Suprapubic skin (tissue), 4 donors: Measurements from ENCODE around the gene HIVEP2. TPM values are rescaled to one million over a fixed set of nuclear protein-coding genes. Genes with fewer than 3 reads are reported as not detected.

Experiments
- DNase-seq, 2 donors: peaks; one replicate each; pipeline ENCODE4 v3.0.0-alpha.2; 2019; ENCODE audit warnings: low spot score in 2 of 2
- H3K27ac ChIP-seq: fragments of 200-600 bp; sonication (generic); one replicate; pipeline ENCODE4 v1.5.1; 2019
- H3K27me3 ChIP-seq: fragments of 200-600 bp; sonication (generic); one replicate; pipeline ENCODE4 v1.5.1; 2019
- H3K36me3 ChIP-seq: fragments of 200-600 bp; sonication (generic); one replicate; pipeline ENCODE4 v1.5.1; 2019
- H3K4me1 ChIP-seq: fragments of 200-600 bp; sonication (generic); one replicate; pipeline ENCODE4 v1.5.1; 2019
- H3K4me3 ChIP-seq: fragments of 200-600 bp; sonication (generic); one replicate; pipeline ENCODE4 v1.5.1; 2019; ENCODE audit warnings: mild to moderate bottlenecking
- H3K9me3 ChIP-seq: fragments of 200-600 bp; sonication (generic); one replicate; pipeline ENCODE4 v1.5.1; 2019
- EP300 ChIP-seq: sonication (generic); formaldehyde crosslinking; IDR thresholded peaks from one replicate; pipeline ENCODE4 v1.6.1; 2017; ENCODE audit warnings: antibody characterized with exemption
- POLR2A ChIP-seq, 2 donors: fragments of 450-650 bp; IDR thresholded peaks; one replicate each; pipeline ENCODE4 v1.6.1; 2017; ENCODE audit warnings: antibody characterized with exemption in 2 of 2, mild to moderate bottlenecking in 2 of 2, moderate library complexity in 2 of 2
- POLR2AphosphoS5 ChIP-seq, 3 donors: sonication (generic); formaldehyde crosslinking; IDR thresholded peaks; one replicate each; pipeline ENCODE4 v1.6.1; 2017; ENCODE audit warnings: antibody characterized with exemption in 3 of 3
- WGBS: methylation state at CpG from one replicate; pipeline ENCODE4 v1.1.5; 2018; 5-methylcytosine and 5-hydroxymethylcytosine counted together
- total RNA-seq, 4 donors: library from RNA; depleted of rRNA; stranded (reverse); fragments of >200 nt; gene quantifications; one replicate each; pipeline ENCODE4 v1.1.0, GENCODE V29; 2016
- TF ChIP-seq, protein P1 (sequence below), 2 donors: fragments of 200-600 bp in 1 of 2; fragments of 450-650 bp in 1 of 2; sonication (generic) in 1 of 2; IDR thresholded peaks; one replicate each; pipeline ENCODE4 v1.5.1; 2016 to 2019; ENCODE audit warnings: antibody characterized with exemption in 2 of 2, mild to moderate bottlenecking in 1 of 2, moderate library complexity in 1 of 2

The HIVEP2 gene
- total RNA-seq, 4 donors from 2014 or later = 23.6 to 31.3 (median 25.6) TPM

DNA sequence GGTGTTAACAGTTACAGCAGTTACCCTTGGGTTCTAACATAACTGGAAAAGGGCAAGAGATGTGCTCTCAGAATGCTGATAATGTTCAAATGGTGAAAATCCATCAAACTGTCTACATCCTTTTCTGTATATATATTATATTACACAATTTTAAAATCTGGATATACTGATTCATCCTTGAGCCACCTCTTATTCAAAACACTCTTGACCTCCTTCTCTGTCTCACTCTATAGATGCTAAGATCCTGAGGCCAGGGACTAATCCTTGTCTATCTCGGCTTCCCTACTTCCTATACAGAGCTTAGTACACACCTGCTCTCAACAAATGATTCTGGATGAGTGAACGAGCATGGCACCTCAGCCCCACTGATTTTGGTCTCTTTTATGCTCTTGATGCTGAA lies 47.3 kb downstream of the HIVEP2 start:
- 61% methylated on average over 2 of the region's 2 CpGs for WGBS
- peaks cover 2% of the 10 kb centered on the region for H3K4me1 ChIP-seq
- no peak for DNase-seq
- no peak overlapping the region for H3K4me3 ChIP-seq
- H3K27me3 ChIP-seq = no peaks in the 10 kb centered on the region
- TF ChIP-seq POLR2A (IDR thresholded peaks at IDR 0.05) (no peak), POLR2AphosphoS5 (IDR thresholded peaks at IDR 0.05) (no peak), EP300 (no peak)
- TF ChIP-seq, protein P1, sequence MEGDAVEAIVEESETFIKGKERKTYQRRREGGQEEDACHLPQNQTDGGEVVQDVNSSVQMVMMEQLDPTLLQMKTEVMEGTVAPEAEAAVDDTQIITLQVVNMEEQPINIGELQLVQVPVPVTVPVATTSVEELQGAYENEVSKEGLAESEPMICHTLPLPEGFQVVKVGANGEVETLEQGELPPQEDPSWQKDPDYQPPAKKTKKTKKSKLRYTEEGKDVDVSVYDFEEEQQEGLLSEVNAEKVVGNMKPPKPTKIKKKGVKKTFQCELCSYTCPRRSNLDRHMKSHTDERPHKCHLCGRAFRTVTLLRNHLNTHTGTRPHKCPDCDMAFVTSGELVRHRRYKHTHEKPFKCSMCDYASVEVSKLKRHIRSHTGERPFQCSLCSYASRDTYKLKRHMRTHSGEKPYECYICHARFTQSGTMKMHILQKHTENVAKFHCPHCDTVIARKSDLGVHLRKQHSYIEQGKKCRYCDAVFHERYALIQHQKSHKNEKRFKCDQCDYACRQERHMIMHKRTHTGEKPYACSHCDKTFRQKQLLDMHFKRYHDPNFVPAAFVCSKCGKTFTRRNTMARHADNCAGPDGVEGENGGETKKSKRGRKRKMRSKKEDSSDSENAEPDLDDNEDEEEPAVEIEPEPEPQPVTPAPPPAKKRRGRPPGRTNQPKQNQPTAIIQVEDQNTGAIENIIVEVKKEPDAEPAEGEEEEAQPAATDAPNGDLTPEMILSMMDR (IDR thresholded peaks at IDR 0.05) = no peak
- H3K36me3 ChIP-seq = no peaks in the 10 kb centered on the region
- H3K27ac ChIP-seq = no peak overlapping the region
- no peaks in the 10 kb centered on the region for H3K9me3 ChIP-seq

DNA sequence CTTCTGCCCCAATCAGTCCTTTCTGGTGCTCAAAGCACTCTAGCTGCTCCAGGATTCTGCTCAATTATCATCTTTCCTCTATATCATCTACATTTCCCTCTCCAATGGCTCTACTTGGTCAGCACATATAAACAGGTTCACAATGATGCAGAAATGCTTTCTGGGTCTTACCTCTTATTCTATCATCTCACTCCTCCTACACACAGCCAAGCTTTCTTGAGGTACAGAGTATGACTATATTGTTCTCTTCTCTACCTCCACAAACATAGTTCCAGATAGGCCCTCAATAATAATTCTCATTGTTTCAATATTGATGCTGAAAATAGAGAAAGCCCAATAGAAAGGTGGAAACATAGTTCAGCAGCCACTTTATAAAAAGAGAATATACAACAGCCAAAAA lies 48.2 kb downstream of the HIVEP2 start:
- no peaks in the 10 kb centered on the region for H3K27me3 ChIP-seq
- H3K36me3 ChIP-seq = no peaks in the 10 kb centered on the region
- H3K27ac ChIP-seq = no peak overlapping the region
- DNase-seq = no peak
- H3K4me3 ChIP-seq = no peak overlapping the region
- H3K4me1 ChIP-seq = no peaks in the 10 kb centered on the region
- TF ChIP-seq, protein P1 (IDR thresholded peaks at IDR 0.05) = no peak
- no peak for TF ChIP-seq POLR2A (IDR thresholded peaks at IDR 0.05)
- no peak for TF ChIP-seq POLR2AphosphoS5 (IDR thresholded peaks at IDR 0.05)
- no peak for TF ChIP-seq EP300
- no peaks in the 10 kb centered on the region for H3K9me3 ChIP-seq

DNA sequence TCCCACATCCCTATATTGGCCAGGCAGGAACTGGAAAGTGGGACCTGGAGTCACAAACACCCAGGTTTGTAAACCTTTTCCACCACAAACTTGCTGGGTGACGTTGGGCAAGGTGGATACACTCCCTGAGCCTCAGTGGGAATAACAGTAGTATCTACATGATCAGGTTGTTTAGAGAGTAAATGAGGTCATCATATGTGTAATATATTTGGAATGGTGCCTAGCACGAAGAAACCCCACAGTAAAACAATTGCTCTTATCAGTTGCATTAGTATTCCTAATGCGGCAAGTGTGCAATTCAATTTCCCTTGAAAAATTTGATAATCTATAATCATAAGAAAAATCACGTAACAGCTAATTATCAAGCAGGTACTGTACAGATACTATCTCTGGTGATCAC lies 51.9 kb downstream of the HIVEP2 start:
- no peaks in the 10 kb centered on the region for H3K27me3 ChIP-seq
- H3K4me1 ChIP-seq = no peaks in the 10 kb centered on the region
- no peak for DNase-seq
- no peaks in the 10 kb centered on the region for H3K9me3 ChIP-seq
- TF ChIP-seq, protein P1 (IDR thresholded peaks at IDR 0.05) = no peak
- TF ChIP-seq POLR2AphosphoS5 (IDR thresholded peaks at IDR 0.05) (no peak), EP300 (no peak), POLR2A (IDR thresholded peaks at IDR 0.05) (no peak)
- no peak overlapping the region for H3K27ac ChIP-seq
- WGBS = 71% methylated on average over 4 of the region's 4 CpGs
- H3K4me3 ChIP-seq = no peak overlapping the region
- H3K36me3 ChIP-seq = no peaks in the 10 kb centered on the region

DNA sequence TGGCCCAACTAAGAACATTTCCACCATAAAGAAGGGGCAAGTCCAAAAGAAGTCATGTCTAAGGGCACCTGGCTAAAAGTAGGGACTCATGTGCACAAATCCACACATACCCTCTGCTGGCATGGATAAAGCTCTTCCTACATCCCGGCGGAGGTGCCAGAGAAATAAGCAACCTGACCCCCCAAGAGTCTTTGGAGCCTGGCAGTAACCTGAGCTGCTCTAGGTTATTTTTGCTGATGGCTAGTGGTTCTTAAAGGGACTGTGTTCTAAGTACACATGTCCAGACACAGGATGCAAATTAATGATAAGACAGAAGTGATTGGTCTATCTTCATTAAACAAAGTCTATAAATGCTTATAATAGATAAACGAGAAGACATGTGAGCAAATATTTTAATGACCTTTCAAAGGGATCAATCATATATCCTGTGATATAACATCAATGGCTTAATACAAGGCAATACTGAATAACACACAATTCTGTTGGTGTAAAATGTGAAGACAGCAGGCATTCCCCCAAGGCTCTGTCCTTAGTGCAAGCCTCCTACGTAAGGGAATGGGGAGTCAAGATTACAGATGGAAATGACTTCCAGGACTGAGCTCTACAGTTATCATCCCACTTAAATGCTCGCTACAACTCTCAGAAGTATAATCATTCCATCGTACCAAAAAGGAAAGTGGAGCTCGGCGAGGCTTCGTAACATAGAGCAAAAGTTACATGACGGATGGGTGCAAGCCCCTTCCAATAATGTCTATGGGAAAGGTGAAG lies 52.5 kb downstream of the HIVEP2 start:
- DNase-seq = no peak
- TF ChIP-seq POLR2A (IDR thresholded peaks at IDR 0.05) (no peak), POLR2AphosphoS5 (IDR thresholded peaks at IDR 0.05) (no peak), EP300 (no peak)
- TF ChIP-seq, protein P1 (IDR thresholded peaks at IDR 0.05) = no peak
- Histone ChIP-seq H3K4me1 (no peaks in the 10 kb centered on the region), H3K4me3 (no peak overlapping the region), H3K27ac (no peak overlapping the region), H3K27me3 (no peaks in the 10 kb centered on the region), H3K9me3 (no peaks in the 10 kb centered on the region), H3K36me3 (no peaks in the 10 kb centered on the region)
- 90% methylated on average over 10 of the region's 10 CpGs for WGBS

DNA sequence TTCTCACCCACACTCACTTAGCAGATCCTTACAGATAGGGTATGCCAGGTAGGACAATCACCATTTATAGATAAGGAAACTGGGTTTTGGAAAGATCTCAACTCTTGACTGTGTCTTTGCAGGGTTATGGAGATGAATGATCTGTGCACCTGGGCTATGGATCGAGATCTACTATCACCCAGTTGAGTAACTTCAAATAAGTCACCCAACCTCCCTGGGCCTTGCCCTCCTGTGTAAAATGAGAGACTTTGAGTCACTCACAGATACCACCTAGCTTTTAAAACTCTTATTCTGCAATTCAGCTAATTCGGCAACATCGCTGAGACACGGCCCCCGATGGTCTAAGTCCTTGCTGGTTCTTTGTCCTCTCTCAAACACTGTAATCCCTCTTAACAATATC lies 53.5 kb downstream of the HIVEP2 start:
- DNase-seq = no peak
- Histone ChIP-seq H3K9me3 (no peaks in the 10 kb centered on the region), H3K4me3 (no peak overlapping the region), H3K4me1 (peaks cover 6% of the 10 kb centered on the region), H3K27ac (no peak overlapping the region), H3K36me3 (no peaks in the 10 kb centered on the region), H3K27me3 (no peaks in the 10 kb centered on the region)
- WGBS = 87% methylated on average over 5 of the region's 5 CpGs
- TF ChIP-seq, protein P1 (IDR thresholded peaks at IDR 0.05) = no peak
- no peak for TF ChIP-seq POLR2AphosphoS5 (IDR thresholded peaks at IDR 0.05)
